Activated CD8-positive, alpha-beta T cell treated with anti-CD3 and anti-CD28 coated beads for 36 hours (primary cell): ENCODE measurements around the gene LEF1. TPM values are rescaled to one million over a fixed set of nuclear protein-coding genes. Genes with fewer than 3 reads are reported as not detected.
A peak's percentile ranks its signal among the peaks of the same experiment; 100 is the strongest.

ENCODE experiments used
- ATAC-seq: fragments of 200-7000 bp; cut with Tn5 transposase; one replicate; pipeline ENCODE4 v1.10.0; 2021; ENCODE audit warnings: mild to moderate bottlenecking, moderate library complexity
- CTCF ChIA-PET: fragments of 350-600 bp; sonication (Branson Sonifier 250); formaldehyde crosslinking; loops from one replicate; lab custom pipeline; 2021; ENCODE audit warnings: antibody characterized with exemption; lab: Charles Lee
- POLR2A ChIA-PET: fragments of 350-600 bp; sonication (Branson Sonifier 250); formaldehyde crosslinking; loops from one replicate; lab custom pipeline; 2021; ENCODE audit warnings: antibody characterized with exemption; lab: Charles Lee
- DNase-seq: peaks from one replicate; pipeline ENCODE4 v3.0.0-alpha.2; 2020
- H3K27ac Mint-ChIP-seq: one replicate; pipeline ENCODE4 v1.8.0; 2021; ENCODE audit warnings: mild to moderate bottlenecking, mixed read lengths
- H3K27me3 Mint-ChIP-seq: one replicate; pipeline ENCODE4 v1.8.0; 2021; ENCODE audit warnings: mixed read lengths
- H3K36me3 Mint-ChIP-seq: one replicate; pipeline ENCODE4 v1.8.0; 2021; ENCODE audit warnings: low read depth, mixed read lengths
- H3K4me1 Mint-ChIP-seq: one replicate; pipeline ENCODE4 v1.8.0; 2021; ENCODE audit warnings: low read depth, mixed read lengths
- H3K4me3 Mint-ChIP-seq: one replicate; pipeline ENCODE4 v1.8.0; 2021; ENCODE audit warnings: mild to moderate bottlenecking, moderate library complexity, mixed read lengths
- H3K9me3 Mint-ChIP-seq: one replicate; pipeline ENCODE4 v1.8.0; 2021; ENCODE audit warnings: mixed read lengths
- CTCF ChIP-seq: fragments of 200-600 bp; IDR thresholded peaks from one replicate; pipeline ENCODE4 v1.8.0; 2022; ENCODE audit warnings: antibody characterized with exemption, mild to moderate bottlenecking
- intact Hi-C: fragments of 100-400 bp; cut with micrococcal nuclease; formaldehyde crosslinking; loops from one replicate; pipeline ENCODE4 v1.10.0; 2022
- total RNA-seq, 2 experiments: library from RNA; stranded (reverse); gene quantifications; one replicate each; pipeline ENCODE4 v1.2.3, GENCODE V29; 2021

The LEF1 gene
- total RNA-seq, 2 experiments from 2014 or later: 178 to 182 TPM

GRCh38 chr4:108029731-108030130, 139.0 kb downstream of the LEF1 start:
- no peak for DNase-seq
- POLR2A ChIA-PET: interaction anchor here (0.6 to 3.5 kb wide), 20 partner anchors 11 to 591 kb away, joined by 3 to 19 read pairs (median 4); partner anchors contain the start of genes LEF1 and RPL34
- peak overlapping the region; percentile 45 for H3K4me3 Mint-ChIP-seq

GRCh38 chr4:108029016-108029720, 139.6 kb downstream of the LEF1 start:
- H3K36me3 Mint-ChIP-seq: peaks cover 60% of the 10 kb centered on the region
- peak overlapping the region; percentile 97 for H3K27ac Mint-ChIP-seq
- TF ChIP-seq CTCF: no peak
- CTCF ChIA-PET: interaction anchor here (0.9 to 5.1 kb wide), 23 partner anchors 10 to 543 kb away, joined by 3 to 55 read pairs (median 7); partner anchors contain the start of gene LEF1
- peaks cover 59% of the 10 kb centered on the region for H3K4me1 Mint-ChIP-seq
- peak overlapping the region; percentile 52 for H3K4me3 Mint-ChIP-seq
- H3K27me3 Mint-ChIP-seq: no peaks in the 10 kb centered on the region
- ATAC-seq (peak; percentile 48), DNase-seq (peak; percentile 80)
- POLR2A ChIA-PET: interaction anchor here (0.6 to 3.5 kb wide), 14 partner anchors 10 to 591 kb away, joined by 3 to 19 read pairs (median 4); partner anchors contain the start of genes LEF1 and RPL34
- peaks cover 7% of the 10 kb centered on the region for H3K9me3 Mint-ChIP-seq
- intact Hi-C loops: no loop called here

More at GRCh38 chr4:108029731-108030130, 139.0 kb downstream of the LEF1 start:
- peak overlapping the region; percentile 97 for H3K27ac Mint-ChIP-seq
- CTCF ChIA-PET: interaction anchor here (0.6 to 5.1 kb wide), 44 partner anchors 10 to 548 kb away, joined by 3 to 55 read pairs (median 6); partner anchors contain the start of gene LEF1
- TF ChIP-seq CTCF: no peak
- intact Hi-C loops: loop anchor here (2.0 to 5.0 kb wide), 3 partner anchors 139 to 543 kb away; partner anchors contain the start of gene LEF1
- ATAC-seq: peak; percentile 31
- H3K36me3 Mint-ChIP-seq: peaks cover 61% of the 10 kb centered on the region
- peaks cover 7% of the 10 kb centered on the region for H3K9me3 Mint-ChIP-seq
- no peaks in the 10 kb centered on the region for H3K27me3 Mint-ChIP-seq
- H3K4me1 Mint-ChIP-seq: peaks cover 65% of the 10 kb centered on the region

- CTCF ChIA-PET: no interaction called here
- H3K36me3 Mint-ChIP-seq: peaks cover 53% of the 10 kb centered on the region
- ATAC-seq: no peak
These were observed 143.9 kb downstream of the LEF1 start for GRCh38 chr4:108024878-108025165.

GRCh38 chr4:108024085-108024877, 144.5 kb downstream of the LEF1 start:
- DNase-seq (no peak), ATAC-seq (no peak)
- no peak for TF ChIP-seq CTCF
- Mint-ChIP-seq H3K36me3 (peaks cover 53% of the 10 kb centered on the region), H3K9me3 (no peaks in the 10 kb centered on the region), H3K27ac (peak overlapping the region; percentile 44), H3K4me1 (peaks cover 23% of the 10 kb centered on the region), H3K27me3 (no peaks in the 10 kb centered on the region), H3K4me3 (no peak overlapping the region)
- ChIA-PET CTCF (interaction anchor here (0.6 to 1.4 kb wide), 2 partner anchors 488 to 602 kb away, joined by 3 read pairs; no protein-coding TSS in a partner anchor), POLR2A (interaction anchor here (1.2 kb wide), 1 partner anchor 34 kb away, joined by 3 read pairs; the partner anchor contains the start of gene HADH)
- intact Hi-C loops: no loop called here

More at GRCh38 chr4:108024878-108025165, 143.9 kb downstream of the LEF1 start:
- Mint-ChIP-seq H3K9me3 (no peaks in the 10 kb centered on the region), H3K27ac (peak overlapping the region; percentile 44), H3K4me1 (peaks cover 24% of the 10 kb centered on the region), H3K4me3 (no peak overlapping the region), H3K27me3 (no peaks in the 10 kb centered on the region)
- no peak for TF ChIP-seq CTCF
- no peak for DNase-seq
- intact Hi-C loops: no loop called here
- POLR2A ChIA-PET: no interaction called here
